A673 (cell line): ENCODE results near the gene TBC1D24.

Experiments used
- EZH2 ChIP-seq: fragments of 200-600 bp; sonication (generic); IDR thresholded peaks from 2 replicates; pipeline ENCODE4 v1.6.1; 2017; ENCODE audit warnings: borderline replicate concordance, low read depth, mild to moderate bottlenecking, mixed read lengths, antibody characterized with exemption, low read length; ENCODE audit not compliant: poor library complexity, severe bottlenecking
- TF ChIP-seq, protein P1 (sequence below): fragments of 300-800, 200-600 bp; sonication (generic); conservative IDR thresholded peaks from 2 replicates; pipeline ENCODE4 v1.5.1; 2017; ENCODE audit warnings: low read depth, mild to moderate bottlenecking, antibody characterized with exemption, low read length, moderate library complexity, mixed read lengths

GRCh38 chr16:2432801-2433505, 42.0 kb upstream of the TBC1D24 start:
- TF ChIP-seq, protein P1, sequence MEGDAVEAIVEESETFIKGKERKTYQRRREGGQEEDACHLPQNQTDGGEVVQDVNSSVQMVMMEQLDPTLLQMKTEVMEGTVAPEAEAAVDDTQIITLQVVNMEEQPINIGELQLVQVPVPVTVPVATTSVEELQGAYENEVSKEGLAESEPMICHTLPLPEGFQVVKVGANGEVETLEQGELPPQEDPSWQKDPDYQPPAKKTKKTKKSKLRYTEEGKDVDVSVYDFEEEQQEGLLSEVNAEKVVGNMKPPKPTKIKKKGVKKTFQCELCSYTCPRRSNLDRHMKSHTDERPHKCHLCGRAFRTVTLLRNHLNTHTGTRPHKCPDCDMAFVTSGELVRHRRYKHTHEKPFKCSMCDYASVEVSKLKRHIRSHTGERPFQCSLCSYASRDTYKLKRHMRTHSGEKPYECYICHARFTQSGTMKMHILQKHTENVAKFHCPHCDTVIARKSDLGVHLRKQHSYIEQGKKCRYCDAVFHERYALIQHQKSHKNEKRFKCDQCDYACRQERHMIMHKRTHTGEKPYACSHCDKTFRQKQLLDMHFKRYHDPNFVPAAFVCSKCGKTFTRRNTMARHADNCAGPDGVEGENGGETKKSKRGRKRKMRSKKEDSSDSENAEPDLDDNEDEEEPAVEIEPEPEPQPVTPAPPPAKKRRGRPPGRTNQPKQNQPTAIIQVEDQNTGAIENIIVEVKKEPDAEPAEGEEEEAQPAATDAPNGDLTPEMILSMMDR = no peak
- TF ChIP-seq EZH2 = no peak
